ENCODE data around the gene FILIP1L. TPM values are rescaled to one million over a fixed set of nuclear protein-coding genes. Genes with fewer than 3 reads are reported as not detected.

Gene FILIP1L
- polyA plus RNA-seq (2012; ENCODE audit: insufficient read length, low read depth), result 0.23 TPM

DNA sequence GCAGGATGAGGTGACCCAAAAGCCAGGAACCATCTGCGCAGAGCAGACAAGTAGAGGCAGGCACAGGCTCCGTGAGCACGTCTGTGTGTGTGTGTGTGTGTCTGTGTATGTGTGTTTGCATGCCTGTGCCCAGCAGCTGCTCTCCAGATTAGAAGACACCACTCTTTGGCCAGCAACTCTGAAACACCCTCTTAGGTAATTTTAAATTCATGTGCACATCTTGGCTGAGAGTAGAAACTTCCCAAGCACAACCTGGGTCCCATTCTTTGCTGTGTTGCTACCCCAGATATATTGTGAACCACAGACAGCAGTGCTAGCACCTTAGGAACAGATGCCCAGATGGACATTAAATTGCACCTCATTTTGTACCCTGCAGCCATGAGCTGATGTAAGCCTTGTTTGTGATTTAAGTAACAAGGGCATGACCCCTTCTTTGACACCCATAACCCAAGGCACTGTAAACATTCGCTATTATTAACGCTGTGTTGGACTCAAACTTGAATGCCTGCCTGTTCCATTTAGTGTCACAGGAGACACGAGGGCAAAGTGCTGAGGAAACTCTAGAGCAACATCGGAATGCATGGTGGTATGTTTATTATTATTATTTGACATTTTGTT lies at the start of gene FILIP1L:
Gene FILIP1L, minus strand, starts transcription at position 89 of the 618 bp plus-strand sequence.
- TF ChIP-seq TAF1 (IDR thresholded peaks at IDR 0.05; ENCODE audit: borderline replicate concordance, insufficient read depth, low read length) (no peak), POLR2AphosphoS5 (IDR thresholded peaks at IDR 0.05; ENCODE audit: low read depth, low read length) (no peak), SIN3A (IDR thresholded peaks at IDR 0.05; ENCODE audit: borderline replicate concordance, insufficient read depth, low read length) (no peak), FOXP2 (optimal IDR thresholded peaks at IDR 0.05; ENCODE audit: borderline replicate concordance, extremely low read depth, extremely low read length, insufficient read depth) (no peak)
- TF ChIP-seq, protein P1, sequence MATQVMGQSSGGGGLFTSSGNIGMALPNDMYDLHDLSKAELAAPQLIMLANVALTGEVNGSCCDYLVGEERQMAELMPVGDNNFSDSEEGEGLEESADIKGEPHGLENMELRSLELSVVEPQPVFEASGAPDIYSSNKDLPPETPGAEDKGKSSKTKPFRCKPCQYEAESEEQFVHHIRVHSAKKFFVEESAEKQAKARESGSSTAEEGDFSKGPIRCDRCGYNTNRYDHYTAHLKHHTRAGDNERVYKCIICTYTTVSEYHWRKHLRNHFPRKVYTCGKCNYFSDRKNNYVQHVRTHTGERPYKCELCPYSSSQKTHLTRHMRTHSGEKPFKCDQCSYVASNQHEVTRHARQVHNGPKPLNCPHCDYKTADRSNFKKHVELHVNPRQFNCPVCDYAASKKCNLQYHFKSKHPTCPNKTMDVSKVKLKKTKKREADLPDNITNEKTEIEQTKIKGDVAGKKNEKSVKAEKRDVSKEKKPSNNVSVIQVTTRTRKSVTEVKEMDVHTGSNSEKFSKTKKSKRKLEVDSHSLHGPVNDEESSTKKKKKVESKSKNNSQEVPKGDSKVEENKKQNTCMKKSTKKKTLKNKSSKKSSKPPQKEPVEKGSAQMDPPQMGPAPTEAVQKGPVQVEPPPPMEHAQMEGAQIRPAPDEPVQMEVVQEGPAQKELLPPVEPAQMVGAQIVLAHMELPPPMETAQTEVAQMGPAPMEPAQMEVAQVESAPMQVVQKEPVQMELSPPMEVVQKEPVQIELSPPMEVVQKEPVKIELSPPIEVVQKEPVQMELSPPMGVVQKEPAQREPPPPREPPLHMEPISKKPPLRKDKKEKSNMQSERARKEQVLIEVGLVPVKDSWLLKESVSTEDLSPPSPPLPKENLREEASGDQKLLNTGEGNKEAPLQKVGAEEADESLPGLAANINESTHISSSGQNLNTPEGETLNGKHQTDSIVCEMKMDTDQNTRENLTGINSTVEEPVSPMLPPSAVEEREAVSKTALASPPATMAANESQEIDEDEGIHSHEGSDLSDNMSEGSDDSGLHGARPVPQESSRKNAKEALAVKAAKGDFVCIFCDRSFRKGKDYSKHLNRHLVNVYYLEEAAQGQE (IDR thresholded peaks at IDR 0.05; ENCODE audit: insufficient read depth in 1 of 2, low read depth in 2 of 2, low read length in 2 of 2), result no peak

DNA sequence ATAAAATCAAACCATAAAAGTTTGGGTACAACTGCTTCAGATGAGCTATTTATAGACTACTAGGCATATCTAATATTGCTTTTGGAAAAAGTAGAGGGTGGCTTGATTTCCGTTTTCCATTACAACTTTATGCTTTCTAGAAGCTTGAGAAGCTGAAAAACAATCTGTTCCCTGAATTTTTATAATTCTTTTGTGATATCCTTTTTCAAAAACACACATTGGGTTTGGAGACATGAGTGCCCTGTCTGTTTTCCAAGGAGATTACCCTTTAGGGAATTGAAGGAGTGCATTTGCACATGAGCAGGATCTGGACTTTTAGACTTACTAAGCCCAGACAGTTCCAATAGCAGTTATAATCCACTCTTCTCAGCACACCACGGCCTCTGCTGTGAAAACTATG lies 49.5 kb upstream of the FILIP1L start:
- TF ChIP-seq SIN3A (IDR thresholded peaks at IDR 0.05; ENCODE audit: borderline replicate concordance, insufficient read depth, low read length) (no peak), POLR2AphosphoS5 (IDR thresholded peaks at IDR 0.05; ENCODE audit: low read depth, low read length) (no peak), FOXP2 (optimal IDR thresholded peaks at IDR 0.05; ENCODE audit: borderline replicate concordance, extremely low read depth, extremely low read length, insufficient read depth) (no peak), TAF1 (IDR thresholded peaks at IDR 0.05; ENCODE audit: borderline replicate concordance, insufficient read depth, low read length) (no peak)
- TF ChIP-seq, protein P1 (IDR thresholded peaks at IDR 0.05; ENCODE audit: insufficient read depth in 1 of 2, low read depth in 2 of 2, low read length in 2 of 2), result no peak

DNA sequence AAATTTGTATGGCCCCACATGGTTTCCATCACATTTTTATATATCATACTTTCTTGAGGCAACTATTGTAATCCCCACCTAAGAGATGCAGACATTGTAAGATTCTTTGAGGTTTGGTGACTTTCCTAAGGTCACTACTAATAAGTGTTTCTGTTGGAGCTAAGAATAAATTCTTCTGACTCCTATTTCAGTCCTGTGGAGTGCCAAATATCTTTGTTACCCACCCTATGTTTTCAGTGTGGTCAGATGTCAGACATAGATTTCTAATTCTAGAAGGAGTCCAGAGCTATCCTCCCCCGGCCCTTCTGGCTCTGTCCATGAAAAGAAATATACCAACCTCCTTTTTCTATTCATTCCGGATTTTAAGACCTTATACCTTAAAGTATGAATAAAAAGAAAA lies 46.2 kb upstream of the FILIP1L start:
- TF ChIP-seq, protein P1 (IDR thresholded peaks at IDR 0.05; ENCODE audit: insufficient read depth in 1 of 2, low read depth in 2 of 2, low read length in 2 of 2), result no peak
- TF ChIP-seq POLR2AphosphoS5 (IDR thresholded peaks at IDR 0.05; ENCODE audit: low read depth, low read length), result no peak
- no peak for TF ChIP-seq TAF1 (IDR thresholded peaks at IDR 0.05; ENCODE audit: borderline replicate concordance, insufficient read depth, low read length)
- TF ChIP-seq FOXP2 (optimal IDR thresholded peaks at IDR 0.05; ENCODE audit: borderline replicate concordance, extremely low read depth, extremely low read length, insufficient read depth), result no peak
- no peak for TF ChIP-seq SIN3A (IDR thresholded peaks at IDR 0.05; ENCODE audit: borderline replicate concordance, insufficient read depth, low read length)

DNA sequence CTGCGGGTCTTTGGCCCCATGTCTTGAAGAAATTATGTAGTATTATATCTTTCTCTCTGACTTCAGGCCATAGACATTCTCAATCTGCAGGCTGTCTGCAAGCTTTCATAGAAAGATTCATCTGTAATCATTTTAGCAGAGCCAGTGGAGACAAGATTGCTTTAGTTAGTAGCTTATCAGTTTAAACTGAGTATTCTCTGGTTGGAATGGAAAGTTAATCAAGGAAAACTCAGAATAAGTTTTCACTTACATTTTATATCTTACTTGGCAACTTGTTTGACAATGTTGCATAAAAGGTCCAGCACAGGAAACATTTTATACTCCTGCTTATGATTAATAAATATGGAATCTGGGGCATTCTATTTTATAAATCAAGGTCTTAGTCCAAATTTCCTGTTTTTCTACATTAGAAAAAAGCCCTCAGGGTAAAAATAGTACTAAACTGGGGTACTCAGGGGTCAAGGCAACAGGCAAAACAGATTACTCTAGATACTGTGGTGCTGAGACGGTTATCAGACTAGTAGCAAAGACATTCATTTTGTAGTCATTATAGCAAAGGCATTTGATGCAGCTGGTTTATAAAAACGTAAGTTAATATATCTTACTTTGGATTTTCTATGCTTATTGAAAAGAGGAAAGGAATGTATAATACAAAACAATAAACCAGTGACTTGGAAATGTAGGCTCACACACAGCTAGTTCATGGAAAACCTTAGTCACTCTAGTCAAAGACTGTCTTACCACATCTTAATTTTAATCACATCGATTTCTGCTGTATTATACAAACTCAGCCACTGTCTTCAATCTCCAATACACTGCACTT lies 45.2 kb upstream of the FILIP1L start:
- TF ChIP-seq, protein P1 (IDR thresholded peaks at IDR 0.05; ENCODE audit: insufficient read depth in 1 of 2, low read depth in 2 of 2, low read length in 2 of 2), result no peak
